Keratinocyte (primary cell): ENCODE measurements around the gene SEC24B.

Experiments
- EZH2 ChIP-seq: IDR thresholded peaks from one replicate; pipeline ENCODE4 v1.6.1; 2012; ENCODE audit warnings: inconsistent platforms, mild to moderate bottlenecking, low read length, moderate library complexity
- TF ChIP-seq, protein P1 (sequence below), 3 experiments: IDR thresholded peaks in 1 of 3; conservative IDR thresholded peaks in 1 of 3; optimal IDR thresholded peaks in 1 of 3; 2 replicates in 2 of 3; 3 replicates in 1 of 3; pipeline versions ENCODE3 to v1.5.1; 2011; ENCODE audit warnings: low read length in 3 of 3, mild to moderate bottlenecking in 3 of 3, moderate library complexity in 2 of 3, control low read depth in 1 of 3, inconsistent platforms in 1 of 3; ENCODE audit not compliant: insufficient read depth in 2 of 3; ENCODE audit errors: extremely low read depth in 1 of 3

GRCh38 chr4:109572154-109572553, 138.5 kb downstream of the SEC24B start:
- no peak for TF ChIP-seq EZH2
- TF ChIP-seq, protein P1, sequence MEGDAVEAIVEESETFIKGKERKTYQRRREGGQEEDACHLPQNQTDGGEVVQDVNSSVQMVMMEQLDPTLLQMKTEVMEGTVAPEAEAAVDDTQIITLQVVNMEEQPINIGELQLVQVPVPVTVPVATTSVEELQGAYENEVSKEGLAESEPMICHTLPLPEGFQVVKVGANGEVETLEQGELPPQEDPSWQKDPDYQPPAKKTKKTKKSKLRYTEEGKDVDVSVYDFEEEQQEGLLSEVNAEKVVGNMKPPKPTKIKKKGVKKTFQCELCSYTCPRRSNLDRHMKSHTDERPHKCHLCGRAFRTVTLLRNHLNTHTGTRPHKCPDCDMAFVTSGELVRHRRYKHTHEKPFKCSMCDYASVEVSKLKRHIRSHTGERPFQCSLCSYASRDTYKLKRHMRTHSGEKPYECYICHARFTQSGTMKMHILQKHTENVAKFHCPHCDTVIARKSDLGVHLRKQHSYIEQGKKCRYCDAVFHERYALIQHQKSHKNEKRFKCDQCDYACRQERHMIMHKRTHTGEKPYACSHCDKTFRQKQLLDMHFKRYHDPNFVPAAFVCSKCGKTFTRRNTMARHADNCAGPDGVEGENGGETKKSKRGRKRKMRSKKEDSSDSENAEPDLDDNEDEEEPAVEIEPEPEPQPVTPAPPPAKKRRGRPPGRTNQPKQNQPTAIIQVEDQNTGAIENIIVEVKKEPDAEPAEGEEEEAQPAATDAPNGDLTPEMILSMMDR (optimal IDR thresholded peaks at IDR 0.05 in 1 of 3, IDR thresholded peaks at IDR 0.05 in 1 of 3, conservative IDR thresholded peaks at IDR 0.05 in 1 of 3; ENCODE audit: extremely low read depth in 1 of 3, insufficient read depth in 2 of 3, low read length in 3 of 3) = no peak
